Osteocyte (in vitro differentiated cells): ENCODE results near the gene ABL2. TPM values are rescaled to one million over a fixed set of nuclear protein-coding genes. Genes with fewer than 3 reads are reported as not detected.
"Not testable (repeated sequence)": the region's sequence is repeated elsewhere in the genome, so short reads cannot be mapped to it uniquely, and the experiment has no call there.

Experiments used
- DNase-seq: peaks from one replicate; pipeline ENCODE4 v3.0.0; 2021; ENCODE audit warnings: mixed read lengths; ENCODE audit not compliant: unreplicated experiment; ENCODE audit errors: extremely low spot score
- H3K27ac Mint-ChIP-seq: one replicate; pipeline ENCODE4 v1.8.0; 2021; ENCODE audit warnings: mild to moderate bottlenecking, mixed read lengths; ENCODE audit not compliant: unreplicated experiment
- H3K27me3 Mint-ChIP-seq: one replicate; pipeline ENCODE4 v1.8.0; 2021; ENCODE audit warnings: mixed read lengths; ENCODE audit not compliant: unreplicated experiment
- H3K36me3 Mint-ChIP-seq: one replicate; pipeline ENCODE4 v1.8.0; 2021; ENCODE audit warnings: mixed read lengths; ENCODE audit not compliant: unreplicated experiment
- H3K4me1 Mint-ChIP-seq: one replicate; pipeline ENCODE4 v1.8.0; 2021; ENCODE audit warnings: mixed read lengths; ENCODE audit not compliant: unreplicated experiment
- H3K4me3 Mint-ChIP-seq: one replicate; pipeline ENCODE4 v1.8.0; 2021; ENCODE audit warnings: mild to moderate bottlenecking, moderate library complexity, mixed read lengths; ENCODE audit not compliant: unreplicated experiment
- H3K9me3 Mint-ChIP-seq: one replicate; pipeline ENCODE4 v1.8.0; 2021; ENCODE audit warnings: mixed read lengths; ENCODE audit not compliant: unreplicated experiment
- CTCF ChIP-seq: fragments of 200-600 bp; sonication (generic); IDR thresholded peaks from 2 replicates; pipeline ENCODE4 v1.5.0; 2021; ENCODE audit warnings: antibody characterized with exemption, mild to moderate bottlenecking, moderate library complexity
- total RNA-seq: library from RNA; stranded (reverse); gene quantifications from 2 replicates; pipeline ENCODE4 v1.2.1, GENCODE V29; 2021

The ABL2 gene
- total RNA-seq, 1 donor from 2014 or later, result 36.3 TPM

- no peak for DNase-seq
- H3K36me3 Mint-ChIP-seq, result no peaks in the 10 kb centered on the region
- no peak overlapping the region for H3K4me3 Mint-ChIP-seq
- H3K27ac Mint-ChIP-seq, result no peak overlapping the region
- H3K9me3 Mint-ChIP-seq, result no peaks in the 10 kb centered on the region
- peaks cover 5% of the 10 kb centered on the region for H3K4me1 Mint-ChIP-seq
- no peak for TF ChIP-seq CTCF
- no peaks in the 10 kb centered on the region for H3K27me3 Mint-ChIP-seq
Measured at GRCh38 chr1:179202161-179202560, 27.3 kb downstream of the ABL2 start.

- TF ChIP-seq CTCF, result no peak
- H3K9me3 Mint-ChIP-seq, result no peaks in the 10 kb centered on the region
Measured at GRCh38 chr1:179200586-179200985, 28.9 kb downstream of the ABL2 start.

GRCh38 chr1:179197690-179198297, 31.7 kb downstream of the ABL2 start:
- Mint-ChIP-seq H3K9me3 (no peaks in the 10 kb centered on the region), H3K27ac (no peak overlapping the region), H3K27me3 (no peaks in the 10 kb centered on the region), H3K4me3 (no peak overlapping the region), H3K4me1 (peaks cover 7% of the 10 kb centered on the region), H3K36me3 (no peaks in the 10 kb centered on the region)
- TF ChIP-seq CTCF, result no peak
- no peak for DNase-seq

More at GRCh38 chr1:179200586-179200985, 28.9 kb downstream of the ABL2 start:
- Mint-ChIP-seq H3K4me3 (no peak overlapping the region), H3K4me1 (peaks cover under 1% of the 10 kb centered on the region), H3K27ac (no peak overlapping the region), H3K36me3 (no peaks in the 10 kb centered on the region), H3K27me3 (no peaks in the 10 kb centered on the region)
- no peak for DNase-seq

GRCh38 chr1:179195857-179196256, 33.6 kb downstream of the ABL2 start:
- not testable (repeated sequence) for H3K27ac Mint-ChIP-seq, H3K4me3 Mint-ChIP-seq, H3K9me3 Mint-ChIP-seq, H3K27me3 Mint-ChIP-seq, H3K36me3 Mint-ChIP-seq, H3K4me1 Mint-ChIP-seq, DNase-seq

GRCh38 chr1:179195376-179195775, 34.1 kb downstream of the ABL2 start:
- no peak for TF ChIP-seq CTCF
- no peak overlapping the region for H3K27ac Mint-ChIP-seq
- H3K36me3 Mint-ChIP-seq, result no peaks in the 10 kb centered on the region
- H3K9me3 Mint-ChIP-seq, result no peaks in the 10 kb centered on the region
- H3K4me3 Mint-ChIP-seq, result no peak overlapping the region
- DNase-seq, result no peak
- no peaks in the 10 kb centered on the region for H3K27me3 Mint-ChIP-seq
- peaks cover 7% of the 10 kb centered on the region for H3K4me1 Mint-ChIP-seq

- Mint-ChIP-seq H3K27me3 (no peaks in the 10 kb centered on the region), H3K9me3 (no peaks in the 10 kb centered on the region), H3K4me3 (no peak overlapping the region), H3K4me1 (peaks cover 7% of the 10 kb centered on the region), H3K36me3 (no peaks in the 10 kb centered on the region), H3K27ac (no peak overlapping the region)
- TF ChIP-seq CTCF, result no peak
- no peak for DNase-seq
Measured at GRCh38 chr1:179194068-179194537, 35.4 kb downstream of the ABL2 start.
